Caco-2 (cell line): ENCODE measurements around the gene EEIG1. TPM values are rescaled to one million over a fixed set of nuclear protein-coding genes. Genes with fewer than 3 reads are reported as not detected.

Source experiments
- BruUV-seq: library from RNA; stranded (reverse); fragments of 400-500 nt; replicated peaks from 2 replicates; lab custom pipeline; 2021; lab: Mats Ljungman, UMichigan
- CTCF ChIA-PET: fragments of 300-600 bp; sonication (Branson Sonifier 250); formaldehyde crosslinking; loops from one replicate; lab custom pipeline; 2022; ENCODE audit warnings: antibody characterized with exemption; lab: Charles Lee
- POLR2A ChIA-PET: fragments of 300-600 bp; sonication (Branson Sonifier 250); formaldehyde crosslinking; loops from one replicate; lab custom pipeline; 2022; ENCODE audit warnings: antibody characterized with exemption; lab: Charles Lee
- DNase-seq, 2 experiments: peaks; one replicate each; pipeline versions ENCODE4 v3.0.0 to v3.0.0-alpha.2; 2020 to 2022
- H3K27me3 ChIP-seq: replicated peaks from 2 replicates; pipeline ENCODE4 v1.6.0; 2011; ENCODE audit warnings: low read length; ENCODE audit not compliant: control insufficient read depth, insufficient read depth
- H3K36me3 ChIP-seq: 2 replicates; pipeline ENCODE4 v1.5.1; 2011; ENCODE audit warnings: low read length; ENCODE audit not compliant: control insufficient read depth, insufficient read depth
- H3K4me1 ChIP-seq: fragments of 250-450 bp; sonication (Bioruptor Pico); 2 replicates; pipeline ENCODE4 v1.5.1; 2020; ENCODE audit warnings: mild to moderate bottlenecking
- H3K4me3 ChIP-seq: 2 replicates; pipeline ENCODE4 v1.5.1; 2011; ENCODE audit warnings: low read depth, mild to moderate bottlenecking, control low read depth, low read length
- H3K9me3 ChIP-seq: fragments of 250-450 bp; sonication (Bioruptor Pico); 2 replicates; pipeline ENCODE4 v1.5.1; 2020; ENCODE audit warnings: mild to moderate bottlenecking, moderate library complexity
- H3K27ac Mint-ChIP-seq: one replicate; pipeline ENCODE4 v1.8.0; 2022; ENCODE audit warnings: mixed read lengths; ENCODE audit not compliant: unreplicated experiment
- H3K27me3 Mint-ChIP-seq: one replicate; pipeline ENCODE4 v1.8.0; 2022; ENCODE audit warnings: mixed read lengths; ENCODE audit not compliant: insufficient read depth, unreplicated experiment
- H3K36me3 Mint-ChIP-seq: one replicate; pipeline ENCODE4 v1.8.0; 2022; ENCODE audit warnings: mild to moderate bottlenecking, mixed read lengths; ENCODE audit not compliant: insufficient read depth, unreplicated experiment
- H3K4me1 Mint-ChIP-seq: one replicate; pipeline ENCODE4 v1.8.0; 2022; ENCODE audit warnings: low read depth, mixed read lengths; ENCODE audit not compliant: unreplicated experiment
- H3K4me3 Mint-ChIP-seq: one replicate; pipeline ENCODE4 v1.8.0; 2022; ENCODE audit warnings: mild to moderate bottlenecking, moderate library complexity, mixed read lengths; ENCODE audit not compliant: unreplicated experiment
- H3K9me3 Mint-ChIP-seq: one replicate; pipeline ENCODE4 v1.8.0; 2022; ENCODE audit warnings: mixed read lengths; ENCODE audit not compliant: unreplicated experiment
- intact Hi-C: fragments of 100-400 bp; cut with micrococcal nuclease; formaldehyde crosslinking; loops from one replicate; pipeline ENCODE4 v1.10.0; 2022; ENCODE audit not compliant: unreplicated experiment
- total RNA-seq: library from RNA; stranded (reverse); gene quantifications from 2 replicates; pipeline ENCODE4 v1.2.3, GENCODE V29; 2022
- TF ChIP-seq, protein P1 (sequence below), 2 experiments: fragments of 200-600 bp in 1 of 2; IDR thresholded peaks; 1 replicate in 1 of 2; 2 replicates in 1 of 2; pipeline versions ENCODE4 v1.5.1 to v1.8.0; 2011 to 2022; ENCODE audit warnings: antibody characterized with exemption in 1 of 2, control low read depth in 1 of 2, inconsistent platforms in 1 of 2, low read depth in 1 of 2, low read length in 1 of 2, mild to moderate bottlenecking in 1 of 2, moderate library complexity in 1 of 2; ENCODE audit not compliant: insufficient read depth in 1 of 2, severe bottlenecking in 1 of 2, unreplicated experiment in 1 of 2

EEIG1 gene
- total RNA-seq, 1 experiment from 2014 or later = 47.1 TPM

GRCh38 chr9:127953154-127953553, 27.6 kb downstream of the EEIG1 start:
- no peaks in the 10 kb centered on the region for H3K36me3 ChIP-seq
- POLR2A ChIA-PET = no interaction called here
- no peak for DNase-seq
- Mint-ChIP-seq H3K27ac (no peak overlapping the region), H3K4me1 (peaks cover 12% of the 10 kb centered on the region), H3K4me3 (no peak overlapping the region), H3K27me3 (no peaks in the 10 kb centered on the region), H3K9me3 (no peaks in the 10 kb centered on the region), H3K36me3 (peaks cover 16% of the 10 kb centered on the region)
- peaks cover 6% of the 10 kb centered on the region for H3K9me3 ChIP-seq
- peaks cover 29% of the 10 kb centered on the region for H3K4me1 ChIP-seq
- intact Hi-C loops = no loop called here
- H3K27me3 ChIP-seq = no peaks in the 10 kb centered on the region
- BruUV-seq = no TSS peak
- TF ChIP-seq, protein P1, sequence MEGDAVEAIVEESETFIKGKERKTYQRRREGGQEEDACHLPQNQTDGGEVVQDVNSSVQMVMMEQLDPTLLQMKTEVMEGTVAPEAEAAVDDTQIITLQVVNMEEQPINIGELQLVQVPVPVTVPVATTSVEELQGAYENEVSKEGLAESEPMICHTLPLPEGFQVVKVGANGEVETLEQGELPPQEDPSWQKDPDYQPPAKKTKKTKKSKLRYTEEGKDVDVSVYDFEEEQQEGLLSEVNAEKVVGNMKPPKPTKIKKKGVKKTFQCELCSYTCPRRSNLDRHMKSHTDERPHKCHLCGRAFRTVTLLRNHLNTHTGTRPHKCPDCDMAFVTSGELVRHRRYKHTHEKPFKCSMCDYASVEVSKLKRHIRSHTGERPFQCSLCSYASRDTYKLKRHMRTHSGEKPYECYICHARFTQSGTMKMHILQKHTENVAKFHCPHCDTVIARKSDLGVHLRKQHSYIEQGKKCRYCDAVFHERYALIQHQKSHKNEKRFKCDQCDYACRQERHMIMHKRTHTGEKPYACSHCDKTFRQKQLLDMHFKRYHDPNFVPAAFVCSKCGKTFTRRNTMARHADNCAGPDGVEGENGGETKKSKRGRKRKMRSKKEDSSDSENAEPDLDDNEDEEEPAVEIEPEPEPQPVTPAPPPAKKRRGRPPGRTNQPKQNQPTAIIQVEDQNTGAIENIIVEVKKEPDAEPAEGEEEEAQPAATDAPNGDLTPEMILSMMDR (IDR thresholded peaks at IDR 0.05; ENCODE audit: insufficient read depth in 1 of 2, low read depth in 1 of 2, low read length in 1 of 2, severe bottlenecking in 1 of 2, unreplicated experiment in 1 of 2) = no peak
- H3K4me3 ChIP-seq = no peak overlapping the region
- CTCF ChIA-PET = interaction anchor here (0.7 to 1.4 kb wide), 3 partner anchors 9 to 11 kb away, joined by 3 to 6 read pairs (median 3); no protein-coding TSS in a partner anchor

GRCh38 chr9:127950513-127951289, 30.1 kb downstream of the EEIG1 start:
- no peaks in the 10 kb centered on the region for H3K9me3 ChIP-seq
- peaks cover 7% of the 10 kb centered on the region for H3K4me1 Mint-ChIP-seq
- no peaks in the 10 kb centered on the region for H3K27me3 ChIP-seq
- no TSS peak for BruUV-seq
- CTCF ChIA-PET = interaction anchor here (0.6 kb wide), 1 partner anchor 96 kb away, joined by 3 read pairs; no protein-coding TSS in a partner anchor
- POLR2A ChIA-PET = no interaction called here
- H3K36me3 ChIP-seq = no peaks in the 10 kb centered on the region
- TF ChIP-seq, protein P1 (IDR thresholded peaks at IDR 0.05; ENCODE audit: insufficient read depth in 1 of 2, low read depth in 1 of 2, low read length in 1 of 2, severe bottlenecking in 1 of 2, unreplicated experiment in 1 of 2) = no peak
- peaks cover 22% of the 10 kb centered on the region for H3K4me1 ChIP-seq
- H3K27me3 Mint-ChIP-seq = no peaks in the 10 kb centered on the region
- H3K4me3 ChIP-seq = no peak overlapping the region
- DNase-seq = no peak
- H3K36me3 Mint-ChIP-seq = peaks cover 28% of the 10 kb centered on the region
- intact Hi-C loops = no loop called here
- no peaks in the 10 kb centered on the region for H3K9me3 Mint-ChIP-seq
- H3K27ac Mint-ChIP-seq = no peak overlapping the region
- H3K4me3 Mint-ChIP-seq = no peak overlapping the region

DNA sequence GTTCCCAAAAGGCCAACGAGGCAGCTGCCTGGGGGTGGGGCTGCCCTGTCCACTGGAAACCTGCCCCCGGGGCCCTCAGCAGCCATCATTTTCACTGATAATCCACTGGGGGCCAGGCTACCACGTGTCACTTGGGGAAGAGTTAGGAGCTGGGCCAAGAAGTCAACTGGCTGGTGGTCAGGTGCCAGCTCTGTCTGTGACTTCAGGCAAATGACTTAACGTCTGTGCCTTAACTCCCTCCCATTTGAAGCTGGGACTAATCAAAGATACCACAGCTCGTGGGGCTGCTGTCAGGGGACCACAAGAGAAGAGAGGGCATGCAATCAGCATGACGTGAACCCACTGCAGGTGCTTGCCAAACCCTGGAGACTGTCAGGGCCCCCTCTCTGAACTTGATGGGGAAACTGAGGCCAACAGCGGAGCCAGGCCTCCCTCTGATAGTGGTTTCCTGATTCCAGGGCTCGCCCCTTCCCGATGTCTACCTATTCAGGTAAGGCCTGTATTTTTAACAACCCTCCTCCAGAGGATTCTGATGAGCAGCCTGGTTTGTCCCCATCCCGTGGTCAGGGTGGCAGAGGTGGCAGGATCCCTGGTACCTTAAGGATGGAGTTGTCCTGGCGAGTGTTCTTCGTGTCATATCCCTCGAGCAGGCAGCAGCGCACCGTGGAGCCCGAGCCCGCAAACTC, 30.8 kb downstream of the EEIG1 start:
- H3K9me3 ChIP-seq = no peaks in the 10 kb centered on the region
- no TSS peak for BruUV-seq
- no peaks in the 10 kb centered on the region for H3K4me1 Mint-ChIP-seq
- ChIA-PET POLR2A (no interaction called here), CTCF (interaction anchor here (0.6 to 0.7 kb wide), 2 partner anchors 10 to 97 kb away, joined by 3 to 5 read pairs; no protein-coding TSS in a partner anchor)
- no peak overlapping the region for H3K4me3 Mint-ChIP-seq
- H3K9me3 Mint-ChIP-seq = no peaks in the 10 kb centered on the region
- intact Hi-C loops = no loop called here
- peaks cover 15% of the 10 kb centered on the region for H3K4me1 ChIP-seq
- TF ChIP-seq, protein P1 (IDR thresholded peaks at IDR 0.05; ENCODE audit: insufficient read depth in 1 of 2, low read depth in 1 of 2, low read length in 1 of 2, severe bottlenecking in 1 of 2, unreplicated experiment in 1 of 2) = no peak
- H3K27ac Mint-ChIP-seq = no peak overlapping the region
- H3K36me3 ChIP-seq = no peaks in the 10 kb centered on the region
- H3K4me3 ChIP-seq = no peak overlapping the region
- H3K27me3 Mint-ChIP-seq = no peaks in the 10 kb centered on the region
- H3K36me3 Mint-ChIP-seq = peaks cover 29% of the 10 kb centered on the region
- no peaks in the 10 kb centered on the region for H3K27me3 ChIP-seq
- no peak for DNase-seq
